HG03460 (cell line): ENCODE data around the gene RBM20.

ENCODE experiments used
- ATAC-seq: cut with Tn5 transposase; IDR thresholded peaks from one replicate; pipeline ENCODE4 v1.9.1; 2021; ENCODE audit not compliant: unreplicated experiment

Gene RBM20

GRCh38 chr10:110845756-110846620, 201.9 kb downstream of the RBM20 start:
- ATAC-seq = no peak

DNA sequence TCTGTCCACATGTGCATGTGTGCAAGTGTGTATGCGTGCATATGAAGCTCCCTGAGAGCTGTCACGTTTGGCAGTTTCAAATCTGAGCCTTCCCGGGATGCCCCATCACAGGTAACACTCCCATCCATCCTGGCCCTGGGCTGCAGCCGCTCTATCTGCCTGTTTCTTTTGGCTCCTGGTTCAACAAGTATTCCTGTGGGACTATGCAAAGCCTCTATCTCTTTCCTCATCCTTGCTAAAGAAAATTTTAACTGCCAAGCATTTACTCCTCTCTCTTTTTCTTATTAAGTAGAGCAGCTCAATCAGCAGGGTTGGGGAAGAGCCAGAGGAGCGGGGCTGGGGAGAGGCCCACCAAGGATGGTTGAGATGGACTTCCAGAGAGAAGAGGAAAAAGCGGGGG, 203.2 kb downstream of the RBM20 start:
- no peak for ATAC-seq

- no peak for ATAC-seq
Observed at GRCh38 chr10:110848106-110848505, 204.0 kb downstream of the RBM20 start.

DNA sequence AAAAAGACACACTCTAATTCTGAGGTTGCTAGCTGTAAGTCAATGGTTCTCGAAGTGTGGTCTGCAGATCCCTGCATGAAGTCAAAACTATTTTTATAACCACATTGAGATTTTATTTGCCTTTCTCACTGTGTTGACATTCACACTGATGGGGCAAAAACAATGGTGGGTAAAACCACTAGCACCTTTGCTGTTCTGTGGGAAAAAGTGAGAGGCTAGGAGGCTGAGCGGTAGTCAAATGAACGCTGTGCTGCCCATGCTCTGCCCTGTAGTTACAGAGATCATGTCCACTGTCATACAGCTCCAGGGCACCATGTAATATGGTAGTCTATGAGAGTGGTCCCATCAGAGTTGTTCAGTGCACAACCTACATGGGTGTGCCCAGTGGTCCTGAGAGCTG, 206.0 kb downstream of the RBM20 start:
- ATAC-seq = no peak

DNA sequence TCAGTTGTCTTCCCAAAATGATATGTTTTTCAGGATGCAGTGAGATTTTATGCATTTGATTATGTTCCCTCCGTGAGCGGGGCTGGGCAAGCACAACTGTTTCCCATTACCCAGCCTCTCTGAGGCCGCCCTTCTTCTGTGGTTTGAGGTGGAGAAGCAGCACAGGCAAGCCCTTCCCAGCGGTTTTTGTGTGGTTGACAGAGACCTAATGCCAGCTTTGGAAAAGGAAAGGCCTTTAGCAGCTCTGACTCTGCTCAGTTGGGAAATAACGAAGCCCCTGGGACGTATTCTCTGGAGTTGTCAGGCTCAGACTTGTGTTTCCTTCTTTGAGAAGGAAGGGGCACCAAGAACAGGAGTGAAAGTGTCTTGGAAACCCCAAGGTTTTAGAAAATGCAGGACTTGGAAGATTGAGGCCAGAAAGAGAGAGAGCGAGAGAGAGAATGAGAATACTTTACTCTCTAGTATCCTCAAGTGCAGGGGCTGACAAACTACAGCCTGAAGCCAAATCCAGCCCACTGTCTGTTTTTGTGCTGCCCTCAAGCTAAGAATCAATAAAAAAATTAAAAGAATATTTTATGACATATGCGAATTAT, 207.0 kb downstream of the RBM20 start:
- ATAC-seq = no peak

- no peak for ATAC-seq
Observed at GRCh38 chr10:110852255-110852896, 208.2 kb downstream of the RBM20 start.

- ATAC-seq = no peak
Observed at GRCh38 chr10:110852947-110853346, 208.8 kb downstream of the RBM20 start.

GRCh38 chr10:110853921-110854605, 209.9 kb downstream of the RBM20 start:
- no peak for ATAC-seq

DNA sequence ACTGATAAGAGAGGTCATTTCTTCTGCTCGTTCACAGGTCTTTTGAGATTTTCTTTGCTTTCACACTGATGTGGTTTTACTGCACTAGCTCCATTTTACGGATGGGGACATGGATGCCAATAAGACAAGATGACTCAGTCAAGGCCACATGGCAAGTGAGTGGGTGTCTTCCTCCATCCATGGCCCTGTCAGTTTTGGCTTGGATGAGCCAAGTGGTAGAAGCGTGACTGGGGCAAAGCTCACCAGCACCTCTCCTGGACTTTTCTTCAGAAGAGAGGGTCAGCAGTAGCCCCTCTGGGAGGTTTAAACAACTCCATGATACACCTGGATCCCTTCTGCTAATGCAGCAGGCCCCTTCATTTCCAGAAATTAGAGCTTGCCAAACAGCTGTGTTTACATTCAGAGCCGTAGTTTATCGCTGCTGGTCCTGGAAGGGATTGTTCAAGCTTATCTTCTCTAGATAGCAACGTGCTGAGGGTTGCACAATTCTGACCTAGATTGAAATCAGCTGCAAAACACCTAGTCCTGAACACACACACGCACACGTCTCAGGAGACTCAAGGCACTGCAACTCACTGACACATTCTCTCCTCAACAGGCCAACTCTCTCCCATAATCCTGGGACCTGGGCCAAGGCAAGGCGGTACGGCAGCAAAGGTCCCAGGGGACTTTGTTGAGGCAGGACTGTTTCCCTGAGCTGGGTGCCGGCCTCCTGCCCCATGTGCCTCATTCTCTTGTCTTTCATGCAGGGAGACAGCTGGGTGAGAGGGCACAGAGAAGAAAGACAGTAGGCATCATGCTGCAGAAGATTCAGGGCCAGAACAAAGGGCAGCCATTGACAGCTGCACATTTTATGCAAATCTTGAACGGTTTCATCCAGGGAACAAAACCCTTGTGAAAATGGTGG, 213.4 kb downstream of the RBM20 start:
- ATAC-seq = peak; percentile 50

DNA sequence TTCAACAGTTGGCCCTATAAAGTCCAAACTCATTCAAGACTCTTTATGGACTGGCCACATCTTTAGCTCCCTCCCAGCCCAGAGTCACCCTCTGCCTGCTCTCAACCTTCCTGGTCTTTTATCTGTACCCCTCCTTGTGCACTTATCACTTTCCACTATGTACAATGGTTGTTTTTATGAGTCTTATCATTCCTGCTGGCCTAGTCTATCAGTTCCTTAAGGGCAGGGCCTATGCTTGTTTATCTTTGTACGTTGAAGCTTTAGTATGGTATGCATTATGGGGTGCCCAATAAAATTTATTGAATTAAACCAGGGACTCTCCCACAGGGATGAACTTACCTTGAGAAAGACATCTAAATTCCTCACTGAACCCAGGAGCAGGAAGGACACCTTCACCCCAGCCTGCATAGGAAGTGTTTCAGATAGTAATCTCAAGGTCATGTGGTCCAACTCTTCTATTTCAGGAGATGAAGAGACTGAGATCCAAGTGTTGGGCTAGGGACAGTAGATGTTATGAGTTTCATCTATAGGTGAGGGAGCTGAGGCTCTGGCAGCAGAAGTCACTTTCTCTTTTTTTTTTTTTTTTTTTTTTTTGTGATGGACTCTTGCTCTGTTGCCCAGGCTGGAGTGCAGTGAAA, 214.3 kb downstream of the RBM20 start:
- ATAC-seq = no peak

GRCh38 chr10:110859206-110859972, 215.3 kb downstream of the RBM20 start:
- no peak for ATAC-seq

DNA sequence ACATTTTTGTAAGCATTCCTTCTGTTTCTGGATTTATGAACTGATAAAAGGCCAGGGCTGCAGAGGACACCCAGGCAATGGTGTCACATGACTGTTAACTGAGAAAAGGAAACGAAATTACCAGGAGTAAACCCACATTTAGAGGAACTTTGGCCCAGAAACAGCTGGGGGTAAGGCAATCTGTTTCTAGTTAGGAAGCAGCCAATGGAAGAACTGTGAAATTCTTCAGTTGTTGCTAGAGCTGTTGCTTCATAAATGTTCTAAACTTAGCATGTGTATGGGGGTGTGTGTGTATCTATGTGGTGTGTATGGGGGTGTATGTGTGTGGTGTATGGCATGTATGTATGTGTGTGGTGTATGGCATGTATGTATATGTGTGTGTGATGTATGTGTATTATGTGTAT, 215.8 kb downstream of the RBM20 start:
- no peak for ATAC-seq

- ATAC-seq = peak; percentile 51
Observed at GRCh38 chr10:110860576-110861241, 216.6 kb downstream of the RBM20 start.

- no peak for ATAC-seq
Observed at GRCh38 chr10:110861476-110861875, 217.3 kb downstream of the RBM20 start.

DNA sequence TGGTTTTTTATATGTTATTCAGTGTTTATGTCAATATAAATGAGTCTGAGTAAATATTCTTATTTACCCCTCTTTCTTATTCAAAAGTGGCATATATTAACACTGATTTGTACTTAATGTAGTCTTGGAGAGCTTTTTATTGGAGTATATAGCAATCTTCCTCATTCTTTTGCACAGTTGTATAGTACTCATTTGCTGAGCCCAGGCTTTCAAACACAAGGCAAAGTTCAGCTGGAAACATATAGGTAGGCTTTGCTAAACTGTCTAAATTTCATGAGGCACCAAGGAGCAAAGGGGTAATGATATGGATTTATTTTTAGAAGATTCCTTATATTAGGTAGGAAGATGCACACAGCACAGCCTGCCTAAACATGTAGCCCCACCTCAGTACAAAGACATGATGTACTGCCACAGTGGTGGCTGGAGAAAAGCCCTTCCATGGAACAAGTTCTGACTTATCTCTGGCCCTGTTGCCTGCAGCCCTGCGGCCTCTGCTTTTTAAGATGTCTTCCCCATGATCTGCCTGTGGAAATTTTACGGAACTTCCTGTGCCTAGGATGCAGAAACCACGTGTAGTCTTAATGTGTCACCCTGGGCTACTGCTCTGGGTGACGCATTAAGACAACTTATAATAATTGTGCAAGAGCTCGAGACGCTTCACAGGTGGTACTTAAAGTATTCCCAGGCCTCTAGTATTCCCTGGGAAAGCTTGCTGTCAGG, 218.0 kb downstream of the RBM20 start:
- no peak for ATAC-seq

DNA sequence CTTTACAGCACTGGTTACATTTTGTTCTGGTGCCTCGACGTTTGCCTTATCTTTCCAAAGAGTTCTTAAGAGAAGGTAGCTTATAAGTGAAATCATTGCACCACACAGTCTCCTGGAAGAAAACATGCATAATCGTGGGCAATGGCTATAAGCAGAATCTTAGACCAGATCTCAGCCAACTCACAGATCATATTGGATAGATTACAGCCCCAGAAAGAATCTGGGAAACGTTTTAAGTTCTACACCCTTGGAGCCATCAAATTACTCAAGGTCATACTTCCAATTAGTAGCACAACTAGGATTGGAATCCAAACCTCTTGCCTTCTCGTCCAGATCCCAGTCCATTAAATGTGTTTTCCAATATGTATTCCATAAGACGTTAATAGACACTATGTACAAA, 218.8 kb downstream of the RBM20 start:
- no peak for ATAC-seq

GRCh38 chr10:110863361-110863760, 219.2 kb downstream of the RBM20 start:
- ATAC-seq = no peak

GRCh38 chr10:110863956-110864355, 219.8 kb downstream of the RBM20 start:
- ATAC-seq = no peak
